ENCODE data around the gene PPP1R3G. TPM values are rescaled to one million over a fixed set of nuclear protein-coding genes. Genes with fewer than 3 reads are reported as not detected.

The PPP1R3G gene
- polyA plus RNA-seq, 3 donors: 0.08 to 0.55 (median 0.22) TPM

DNA sequence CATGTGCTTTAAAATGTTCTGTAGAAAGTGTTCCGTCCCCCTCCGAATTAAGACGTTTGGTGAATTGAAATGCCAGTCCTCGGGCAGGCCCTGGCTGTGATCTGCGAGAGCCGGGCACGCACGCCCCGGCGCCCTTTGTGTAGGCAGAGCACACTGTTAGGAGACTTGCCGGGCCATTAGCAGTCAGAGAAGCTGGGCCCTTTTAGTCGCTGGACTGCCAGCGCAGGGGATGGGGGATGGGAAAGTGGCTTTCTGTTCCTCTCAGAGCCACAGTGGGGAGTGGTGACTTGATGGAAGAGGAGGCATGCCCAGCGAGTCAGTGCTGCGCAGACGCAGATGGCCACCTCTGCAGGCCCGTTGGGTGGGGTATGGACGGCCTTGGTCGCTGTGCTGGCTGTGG lies 2.2 kb downstream of the PPP1R3G start:
- H3K27ac ChIP-seq (ENCODE audit: low read depth, low read length): no peak overlapping the region
- 72 to 78% (median 74%) methylated on average over 19 of the region's 19 CpGs for WGBS, 3 donors

DNA sequence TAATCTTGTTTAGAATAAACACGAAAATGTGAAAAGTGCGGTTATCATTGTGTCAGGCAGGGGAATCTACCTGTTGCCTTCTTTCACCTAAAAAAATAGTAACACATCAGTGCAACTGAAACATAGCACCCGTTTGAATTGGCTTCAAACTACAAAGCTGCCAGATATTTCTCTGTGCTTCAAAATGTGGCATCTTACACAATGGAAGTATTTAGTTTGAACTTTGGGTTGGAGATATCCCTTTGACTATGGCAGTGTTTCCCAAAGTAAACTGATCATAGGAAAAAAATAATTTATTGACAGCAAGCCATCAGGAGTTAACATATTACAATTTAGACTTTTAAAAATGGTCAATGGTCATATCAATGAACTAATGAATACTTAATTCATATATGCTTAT lies 3.6 kb downstream of the PPP1R3G start:
- H3K27ac ChIP-seq (ENCODE audit: low read depth, low read length): no peak overlapping the region
- WGBS, 3 donors: 64 to 84% (median 66%) methylated on average over 3 of the region's 3 CpGs

DNA sequence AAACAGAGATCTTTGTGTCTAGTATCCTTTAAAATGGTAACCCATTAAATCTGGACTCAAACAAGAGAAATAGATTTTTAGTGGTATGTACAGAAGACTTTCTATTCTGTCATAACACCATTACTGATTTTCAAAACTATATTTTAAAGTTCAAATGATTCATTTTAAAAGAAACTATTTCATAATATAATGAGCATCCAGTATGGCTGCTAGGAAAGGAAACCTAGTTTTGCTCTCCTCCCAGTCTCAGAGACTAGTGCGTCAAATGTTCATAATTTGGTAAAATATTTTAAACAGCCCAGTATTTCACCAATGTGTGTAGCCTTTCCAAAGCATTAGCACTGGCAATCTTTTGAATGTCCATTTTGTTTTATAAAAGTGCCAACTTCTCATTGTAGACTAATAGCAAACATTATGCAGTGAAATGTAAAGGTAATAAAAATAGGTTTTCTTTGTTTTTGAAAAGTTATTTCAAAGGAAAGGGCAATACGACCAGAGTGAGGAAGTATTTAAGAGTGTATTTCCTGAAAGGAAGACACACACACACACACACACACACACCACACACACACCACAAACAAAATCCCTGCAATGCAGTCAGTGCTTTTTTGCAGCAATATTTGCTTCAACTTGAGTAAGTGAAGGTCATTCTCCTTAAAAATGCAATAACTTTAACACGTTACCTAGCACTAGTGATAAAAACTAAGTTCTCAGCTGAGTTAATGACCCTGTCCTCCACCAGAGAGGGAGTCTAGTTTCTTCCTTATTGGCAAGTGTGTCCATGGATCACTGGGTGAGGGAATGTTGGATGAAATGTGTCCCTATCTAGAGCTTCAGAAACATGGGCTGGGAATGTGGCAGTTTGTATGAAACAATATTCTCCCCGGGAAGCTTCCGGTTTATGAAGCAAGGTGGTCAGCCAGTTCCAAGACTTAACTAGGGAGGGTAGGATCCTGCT lies 4.6 kb downstream of the PPP1R3G start:
- 44 to 63% (median 55%) methylated on average over 5 of the region's 5 CpGs for WGBS, 3 donors
- no peak overlapping the region for H3K27ac ChIP-seq (ENCODE audit: low read depth, low read length)

DNA sequence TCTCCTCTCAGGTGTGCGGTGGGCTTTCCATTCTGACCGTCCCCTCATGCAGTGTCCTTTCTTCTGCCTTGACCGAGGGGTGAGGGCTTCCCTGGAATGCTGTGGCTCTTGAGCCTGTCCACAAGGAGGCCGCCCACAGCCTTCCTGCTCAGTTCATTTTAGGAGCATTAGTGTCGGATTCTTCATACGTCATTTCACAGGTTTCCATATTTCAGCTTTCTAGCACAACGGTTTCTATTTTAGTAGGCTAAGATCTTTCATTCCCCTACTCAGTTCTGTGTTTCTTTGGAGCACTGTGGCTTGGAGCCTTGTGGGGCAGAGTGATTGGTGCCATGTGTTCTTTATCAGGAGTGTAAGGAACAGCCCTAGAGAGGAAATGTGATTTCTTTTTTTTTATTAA lies 5.5 kb downstream of the PPP1R3G start:
- no peak overlapping the region for H3K27ac ChIP-seq (ENCODE audit: low read depth, low read length)
- WGBS, 3 donors: 72 to 84% (median 74%) methylated on average over 7 of the region's 7 CpGs

DNA sequence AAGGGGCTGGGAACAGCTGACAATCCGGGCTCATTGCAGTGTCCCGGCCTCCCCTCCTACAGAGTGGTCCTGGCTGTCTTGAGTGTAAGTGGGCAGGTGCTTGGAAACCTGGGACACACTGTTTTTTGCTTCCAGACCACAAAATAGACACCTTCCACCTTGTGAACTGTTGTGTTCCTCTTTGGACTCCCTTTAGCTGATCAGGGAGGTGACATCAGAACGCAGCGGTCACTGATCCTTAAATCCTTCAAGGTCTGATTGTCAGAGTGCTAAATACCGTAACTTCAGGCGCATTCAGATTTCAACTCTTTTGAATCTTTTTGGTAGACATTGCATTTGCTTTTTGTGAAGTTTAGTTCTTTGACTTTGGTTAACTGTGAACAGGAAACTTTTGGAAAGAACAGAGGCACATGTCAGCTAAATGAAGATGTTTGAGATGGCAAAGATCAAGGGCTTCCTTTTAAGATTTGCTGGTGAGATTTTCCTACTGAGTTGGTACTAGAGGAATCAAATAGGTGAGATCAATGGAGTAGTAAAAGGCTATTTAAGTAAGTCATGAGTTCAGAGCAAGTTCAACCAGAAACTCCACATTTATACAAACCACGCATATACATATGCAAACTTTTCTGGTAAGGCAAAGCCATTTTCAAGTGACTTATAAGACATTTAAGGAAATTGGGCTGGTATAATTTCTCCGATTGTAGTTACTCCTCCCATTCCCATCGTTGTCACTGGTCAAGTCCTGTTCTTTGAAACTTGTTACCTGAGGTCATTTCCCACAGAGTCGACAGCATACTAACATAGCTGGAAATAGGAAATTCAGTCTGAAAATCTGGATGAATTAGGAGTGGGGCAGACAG lies 6.3 kb downstream of the PPP1R3G start:
- no peak overlapping the region for H3K27ac ChIP-seq (ENCODE audit: low read depth, low read length)
- WGBS, 3 donors: 79 to 92% (median 91%) methylated on average over 10 of the region's 10 CpGs

DNA sequence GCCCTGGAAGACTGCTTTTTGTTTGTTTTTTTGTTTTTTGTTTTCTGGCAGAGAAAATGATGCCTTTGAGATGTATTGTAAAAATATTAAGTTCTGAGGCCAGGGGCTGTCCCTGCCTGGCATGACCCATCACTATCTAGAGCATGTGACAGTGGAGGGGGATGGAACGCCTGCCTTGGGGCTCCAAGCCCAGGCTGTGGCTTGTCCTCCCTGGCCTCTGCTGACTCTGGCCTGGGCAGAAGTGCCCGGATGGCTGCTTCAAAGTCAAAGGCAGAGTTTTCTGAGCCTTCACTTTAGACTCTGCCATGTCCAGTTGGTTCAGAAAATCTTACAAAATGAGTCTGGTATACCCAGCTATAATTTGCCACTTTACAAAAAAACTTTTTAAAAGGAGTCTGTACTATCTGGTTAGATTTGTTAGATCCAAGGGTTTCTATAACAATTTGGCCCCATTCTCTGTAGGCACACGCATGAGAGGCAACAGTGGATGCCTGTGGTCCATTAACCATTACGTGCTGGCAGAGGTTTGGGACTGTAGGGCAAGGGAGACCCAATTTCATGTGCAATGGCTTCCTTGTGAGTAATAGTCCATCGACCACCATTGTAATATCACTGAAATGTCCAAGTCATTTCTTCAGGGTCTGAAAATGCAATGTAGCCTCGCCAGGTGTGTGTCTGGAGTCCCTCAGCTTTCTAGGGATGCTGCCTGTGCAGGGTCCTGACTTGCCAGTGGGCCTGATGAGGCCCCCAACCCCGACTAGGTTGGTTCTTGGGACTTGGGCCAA lies 8.3 kb downstream of the PPP1R3G start:
- H3K27ac ChIP-seq (ENCODE audit: low read depth, low read length): no peak overlapping the region
- 83 to 85% (median 84%) methylated on average over 7 of the region's 7 CpGs for WGBS, 3 donors

DNA sequence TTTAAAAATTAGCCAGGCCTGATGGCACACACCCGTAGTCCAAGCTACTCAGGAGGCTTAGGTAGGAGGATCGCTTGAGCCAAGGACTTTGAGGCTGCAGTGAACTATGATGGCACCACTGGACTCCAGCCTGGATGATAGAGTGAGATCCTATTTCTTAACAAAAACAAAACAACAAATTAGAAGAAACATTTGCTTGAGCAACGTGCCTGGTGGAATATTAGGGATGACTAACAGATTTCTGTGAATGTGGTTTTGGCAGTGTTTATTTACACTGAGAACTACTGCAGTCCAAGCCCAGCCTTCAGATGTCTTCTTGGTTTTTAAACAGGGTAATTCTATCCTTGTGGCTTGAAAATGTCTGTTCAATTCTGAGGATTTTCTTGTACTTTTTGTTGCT lies 9.2 kb downstream of the PPP1R3G start:
- 69 to 80% (median 71%) methylated on average over 3 of the region's 3 CpGs for WGBS, 3 donors
- no peak overlapping the region for H3K27ac ChIP-seq (ENCODE audit: low read depth, low read length)

DNA sequence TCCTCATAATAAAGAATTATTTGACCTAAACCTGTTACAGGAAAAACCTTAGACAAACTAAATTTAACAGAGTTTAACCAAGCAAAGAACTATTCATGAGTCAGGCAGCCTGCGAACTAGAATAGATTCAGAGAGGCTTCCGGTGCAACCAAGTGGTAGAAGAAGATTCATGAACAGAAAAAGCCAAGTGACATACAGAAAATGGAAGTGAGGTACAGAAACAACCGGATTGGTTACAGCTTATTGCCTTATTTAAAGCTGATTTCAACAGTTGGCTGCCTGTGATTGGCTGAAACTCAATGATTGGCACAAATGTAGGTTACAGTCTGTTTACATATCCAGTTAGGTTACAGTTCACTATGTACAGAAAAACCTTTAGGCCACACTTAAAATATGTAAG lies 10.1 kb downstream of the PPP1R3G start:
- H3K27ac ChIP-seq (ENCODE audit: low read depth, low read length): no peak overlapping the region
- 75 to 82% (median 81%) methylated on average over 3 of the region's 3 CpGs for WGBS, 3 donors

DNA sequence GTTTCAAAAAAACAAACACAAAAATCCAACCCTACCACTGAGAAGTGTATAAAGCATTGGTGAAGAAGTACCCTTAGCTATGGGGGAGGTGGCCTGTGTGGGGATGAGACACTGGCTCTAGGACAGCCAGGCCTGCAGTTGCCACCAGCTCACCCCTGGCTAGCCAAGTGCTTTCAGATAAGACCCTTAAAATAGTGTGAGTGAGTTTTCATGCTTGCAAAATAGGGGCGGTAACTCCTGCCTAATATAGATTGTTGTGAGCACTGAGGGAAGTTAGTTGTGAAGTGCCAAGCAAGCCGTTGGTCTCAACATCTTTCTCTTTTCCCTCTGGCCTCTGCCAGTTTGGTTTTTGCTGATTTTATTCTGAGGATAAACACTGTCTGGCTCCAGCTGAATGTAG lies 11.3 kb downstream of the PPP1R3G start:
- no peak overlapping the region for H3K27ac ChIP-seq (ENCODE audit: low read depth, low read length)
- 49 to 78% (median 58%) methylated on average over 2 of the region's 2 CpGs for WGBS, 3 donors

DNA sequence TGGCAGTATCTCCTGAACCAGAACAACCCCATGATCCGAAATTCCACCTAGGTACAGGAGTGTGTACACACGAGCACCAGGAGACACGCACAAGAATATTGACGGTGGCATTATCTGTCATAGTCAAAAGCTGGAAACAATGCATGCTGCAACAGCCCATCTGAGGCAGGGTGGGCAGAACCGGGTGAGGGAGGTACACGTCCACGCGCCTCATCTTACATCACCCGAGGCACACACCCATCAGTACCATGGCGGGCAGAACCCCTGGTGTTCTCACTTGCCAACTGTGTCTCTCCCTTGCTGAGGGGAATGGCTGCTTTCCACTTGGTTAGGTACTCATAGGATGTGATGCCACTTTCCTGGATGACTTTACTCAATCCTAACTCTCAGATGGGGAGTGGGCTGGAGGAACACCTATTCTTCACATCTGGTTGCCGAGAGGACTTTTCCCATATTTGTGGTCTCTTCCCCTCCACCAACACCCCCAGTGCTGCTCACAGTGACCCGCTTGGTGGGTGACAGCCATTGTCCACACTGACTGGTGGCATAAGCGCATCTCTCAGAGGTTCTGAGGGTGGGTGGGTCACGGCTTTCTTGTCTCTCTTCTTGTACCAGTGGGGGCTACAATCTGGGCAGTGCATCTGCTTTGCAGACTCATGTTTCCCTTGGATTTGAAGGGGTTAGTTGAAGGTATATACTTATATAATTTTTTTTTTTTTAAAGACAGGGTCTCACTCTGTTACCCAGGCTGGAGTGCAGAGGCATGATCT lies 13.5 kb downstream of the PPP1R3G start:
- H3K27ac ChIP-seq (ENCODE audit: low read depth, low read length): no peak overlapping the region
- WGBS, 3 donors: 75 to 93% (median 90%) methylated on average over 14 of the region's 14 CpGs

DNA sequence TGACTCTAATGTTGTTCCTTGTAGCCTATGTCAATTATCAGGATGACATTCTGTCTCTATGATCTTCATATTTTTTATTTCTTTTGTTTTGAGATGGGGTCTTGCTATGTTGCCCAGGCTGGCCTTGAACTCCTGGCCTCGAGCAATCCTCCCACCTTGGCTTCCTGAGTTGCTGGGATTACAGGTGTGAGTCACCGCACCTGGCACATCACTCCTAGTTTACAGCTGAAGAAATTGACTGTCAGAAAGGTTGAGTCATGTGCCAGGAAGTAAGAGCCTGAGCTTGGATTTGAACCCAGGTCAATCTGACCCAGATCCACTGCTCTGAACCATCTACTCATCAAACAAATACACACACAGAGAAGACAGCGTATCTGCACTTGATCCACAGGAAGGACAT lies 14.4 kb downstream of the PPP1R3G start:
- WGBS, 3 donors: 83 to 94% (median 93%) methylated on average over 3 of the region's 3 CpGs
- no peak overlapping the region for H3K27ac ChIP-seq (ENCODE audit: low read depth, low read length)

DNA sequence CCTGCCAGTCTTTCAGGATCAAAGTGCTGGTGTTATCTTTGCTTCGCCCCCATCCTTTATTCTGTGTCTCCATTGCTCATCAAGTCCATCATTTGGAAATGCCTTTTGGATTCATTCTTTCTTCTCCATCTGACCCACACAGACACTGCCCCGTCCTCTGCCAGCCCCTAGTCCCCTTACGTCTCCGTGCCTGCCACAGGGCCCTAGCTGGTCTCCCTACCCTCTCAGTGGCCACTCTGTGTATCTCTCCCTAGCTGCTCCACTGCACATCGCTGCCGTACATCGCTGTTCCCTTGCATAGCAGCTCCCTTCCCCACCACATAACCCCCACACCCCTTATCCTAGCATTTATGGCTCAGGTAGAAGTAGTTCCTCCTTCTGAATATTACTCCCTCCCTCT lies 15.7 kb downstream of the PPP1R3G start:
- WGBS, 3 donors: 89 to 96% (median 91%) methylated on average over 7 of the region's 7 CpGs

DNA sequence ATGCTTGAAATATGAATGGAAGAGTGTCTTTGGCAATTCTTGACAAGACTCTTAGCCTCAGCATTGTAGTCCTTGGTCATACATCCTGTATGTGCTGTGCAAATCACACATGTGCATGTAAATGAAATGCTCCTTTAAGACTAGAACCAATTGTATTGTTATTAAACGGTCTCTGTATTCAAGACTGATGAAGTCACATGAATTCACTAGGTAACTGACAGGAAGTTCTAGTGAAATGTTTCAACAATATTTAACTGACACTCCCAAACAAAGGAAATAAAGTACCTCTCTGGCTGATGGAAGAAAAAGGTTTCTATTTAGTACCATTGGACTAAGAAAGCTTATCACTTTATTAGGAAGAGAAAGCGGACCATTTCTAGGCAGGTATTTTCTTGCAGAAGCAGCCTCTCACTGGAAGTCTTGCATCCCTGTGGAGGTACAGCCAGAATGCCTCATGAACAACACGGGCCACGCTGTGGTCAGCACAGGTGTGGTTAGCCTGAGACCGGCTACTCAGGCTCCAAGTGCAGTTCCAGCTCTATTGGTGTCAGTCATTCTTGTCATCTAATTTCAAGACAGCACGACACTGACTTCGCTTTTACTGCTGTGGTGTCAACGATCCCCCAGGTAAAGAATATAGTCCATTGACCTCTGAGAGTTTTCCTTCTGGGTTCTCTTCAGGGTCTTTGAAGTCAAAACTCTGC lies 17.3 kb downstream of the PPP1R3G start:
- 85 to 89% (median 86%) methylated on average over 8 of the region's 8 CpGs for WGBS, 3 donors
- no peak overlapping the region for H3K27ac ChIP-seq (ENCODE audit: low read depth, low read length)

More for the DNA sequence above, 15.7 kb downstream of the PPP1R3G start:
- H3K27ac ChIP-seq (ENCODE audit: low read depth, low read length): no peak overlapping the region

DNA sequence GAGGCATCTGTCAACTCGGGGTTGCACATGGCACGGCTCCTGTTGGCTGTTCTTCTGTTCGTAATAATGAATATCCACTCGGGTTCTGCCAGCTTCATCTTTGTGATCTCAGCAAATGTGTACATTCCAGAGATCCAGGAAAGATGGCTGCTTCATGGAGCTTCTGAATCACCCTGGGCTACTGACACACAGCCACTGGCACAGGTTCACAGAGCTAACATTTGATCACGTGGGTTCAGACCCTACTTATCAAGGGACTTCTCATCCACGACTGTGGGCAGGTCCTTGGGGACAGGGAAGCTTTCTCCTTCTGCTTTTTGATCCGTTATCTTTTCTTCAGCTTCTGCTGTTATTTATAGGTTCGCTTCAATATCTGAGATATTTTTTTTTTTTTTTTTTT lies 18.1 kb downstream of the PPP1R3G start:
- 81 to 91% (median 81%) methylated on average over 8 of the region's 8 CpGs for WGBS, 3 donors
- no peak overlapping the region for H3K27ac ChIP-seq (ENCODE audit: low read depth, low read length)

DNA sequence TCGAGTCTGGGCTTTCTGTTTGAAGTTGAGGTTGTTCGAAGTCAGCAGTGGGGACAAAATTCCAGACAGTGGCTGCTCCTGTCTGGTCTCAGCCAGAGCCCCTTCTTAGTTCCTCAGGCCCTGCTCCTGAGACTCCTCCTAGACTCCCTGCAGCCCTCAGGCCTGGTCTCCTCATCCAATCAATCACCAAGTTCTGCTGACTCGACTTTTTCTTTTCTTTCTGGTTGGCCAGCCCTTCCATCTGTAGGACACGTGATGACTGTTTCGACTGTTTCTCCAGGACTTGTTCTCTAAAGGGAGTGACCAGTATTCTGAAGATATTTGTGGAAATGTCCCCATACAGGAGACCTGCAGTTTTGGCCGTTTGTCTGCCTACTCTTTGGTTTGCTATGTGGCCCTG lies 19.5 kb downstream of the PPP1R3G start:
- H3K27ac ChIP-seq (ENCODE audit: low read depth, low read length): no peak overlapping the region
- 90 to 91% (median 91%) methylated on average over 6 of the region's 6 CpGs for WGBS, 3 donors

DNA sequence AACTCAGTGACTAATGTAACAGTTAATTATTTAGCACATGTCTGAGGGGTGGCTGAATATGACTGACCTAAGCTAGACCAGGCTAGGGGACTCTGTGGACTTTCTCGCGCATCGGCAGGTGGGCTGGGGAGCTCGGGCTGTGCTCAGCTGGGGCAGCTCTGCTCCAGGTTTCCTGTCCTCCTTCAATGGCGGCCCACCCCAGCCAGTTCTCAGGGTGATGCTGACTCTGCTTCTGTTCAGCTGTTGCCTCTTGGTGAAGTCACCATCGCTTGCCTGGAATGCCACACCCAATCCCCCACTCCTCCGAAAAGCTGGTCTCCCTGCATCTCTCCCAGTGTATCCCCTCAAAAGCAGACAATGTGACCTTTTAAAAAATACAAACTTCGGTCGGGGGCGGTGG lies 20.0 kb downstream of the PPP1R3G start:
- H3K27ac ChIP-seq (ENCODE audit: low read depth, low read length): no peak overlapping the region
- WGBS, 3 donors: 93 to 98% (median 96%) methylated on average over 10 of the region's 10 CpGs

DNA sequence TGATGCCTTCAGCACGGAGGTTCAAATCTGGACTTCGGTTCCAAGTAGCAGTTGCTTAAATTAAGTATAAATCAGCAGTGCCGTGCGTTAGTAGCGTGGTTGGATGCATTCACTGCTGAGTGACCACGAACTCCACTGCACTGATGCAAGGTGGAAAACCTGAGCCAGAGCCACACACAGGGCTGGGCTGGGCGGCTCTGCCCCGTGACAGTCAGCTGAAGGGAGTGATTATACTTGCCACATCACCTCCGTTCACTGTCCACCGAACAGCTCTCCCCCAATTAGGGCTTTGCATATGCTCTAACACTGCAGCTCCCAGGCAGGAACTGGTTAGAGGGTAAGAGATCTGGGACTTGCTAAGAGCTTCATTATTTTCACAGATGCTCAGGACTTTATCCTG lies 22.2 kb downstream of the PPP1R3G start:
- no peak overlapping the region for H3K27ac ChIP-seq (ENCODE audit: low read depth, low read length)
- WGBS, 3 donors: 80 to 92% (median 86%) methylated on average over 10 of the region's 10 CpGs

Measured in adipose tissue (tissue), 3 donors.